ENCODE data around the gene KIDINS220. TPM values are rescaled to one million over a fixed set of nuclear protein-coding genes. Genes with fewer than 3 reads are reported as not detected.

Gene KIDINS220
- total and polyA plus RNA-seq, 2 of the 13 experiments (the other 11 are each of a cell fraction or from before 2014, with no cell fraction given): 25.2 to 32.3 TPM

DNA sequence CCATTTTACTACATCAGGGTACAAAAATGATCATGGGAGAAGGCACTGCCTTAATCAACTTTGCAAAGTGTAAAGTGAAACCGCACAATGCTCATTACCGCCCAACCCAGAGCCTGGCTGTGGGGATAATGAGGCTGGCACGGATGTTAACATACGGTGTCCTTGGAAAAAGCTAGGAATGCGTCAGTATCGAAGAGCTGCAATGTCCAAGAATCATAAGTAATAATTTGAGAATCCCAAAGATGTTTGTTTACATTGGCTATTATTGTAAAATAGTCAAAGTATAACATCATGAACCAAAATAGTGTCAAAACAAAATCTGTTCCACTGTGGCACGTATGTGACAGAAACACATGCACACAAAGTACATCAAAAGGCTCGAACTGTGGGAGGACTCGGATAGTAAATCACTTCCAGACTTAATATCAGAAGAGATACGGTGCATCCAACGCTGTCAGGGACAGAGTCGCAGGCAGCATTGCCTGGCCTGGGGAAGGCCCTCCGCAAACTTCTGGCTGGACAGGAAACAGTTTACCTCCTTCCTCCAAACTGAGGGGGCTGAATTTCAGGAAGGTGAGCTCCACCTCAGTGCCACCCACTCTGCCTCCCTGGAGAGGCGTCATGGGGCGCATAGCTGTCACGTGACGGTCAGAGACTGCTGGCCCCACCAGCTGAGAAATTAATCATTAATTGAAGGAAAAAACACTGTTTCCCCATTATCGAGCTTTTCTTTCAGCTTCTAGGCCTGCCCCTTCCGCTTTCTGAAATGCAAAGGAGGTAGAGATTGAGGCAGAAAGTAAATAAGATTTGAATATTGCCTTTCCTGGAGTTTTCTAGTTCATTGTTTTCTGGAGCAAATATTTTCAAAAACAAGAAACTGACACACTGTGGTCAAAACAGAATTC is 157.3 kb downstream of the KIDINS220 start (continued):
- TF ChIP-seq NRL (CRISPR knock-in tag; IDR thresholded peaks at IDR 0.05; ENCODE audit: borderline replicate concordance) (no peak), GATA4 (IDR thresholded peaks at IDR 0.05; ENCODE audit: borderline replicate concordance, low read depth) (peak; percentile 71; the same call in 1 of the 2 replicates), KLF16 (CRISPR knock-in tag; IDR thresholded peaks at IDR 0.05) (peak in 1 of 2 experiments; percentile 87; a peak in 2 of 4 replicates), AKAP8 (CRISPR knock-in tag; IDR thresholded peaks at IDR 0.05) (peak; percentile 49; the same call in 1 of the 2 replicates), CREM (IDR thresholded peaks at IDR 0.05) (peak; percentile 72), CREM (CRISPR knock-in tag; IDR thresholded peaks at IDR 0.05) (no peak), SKI (IDR thresholded peaks at IDR 0.05; ENCODE audit: partially characterized antibody) (peak; percentile 53), ZBTB1 (CRISPR knock-in tag; IDR thresholded peaks at IDR 0.05; ENCODE audit: borderline replicate concordance) (no peak), MEIS1 (CRISPR knock-in tag; IDR thresholded peaks at IDR 0.05; ENCODE audit: borderline replicate concordance) (peak; percentile 58; the same call in 1 of the 2 replicates), NFATC3 (CRISPR knock-in tag; IDR thresholded peaks at IDR 0.05) (peak; percentile 95), ZNF501 (CRISPR knock-in tag; IDR thresholded peaks at IDR 0.05) (peak; percentile 45; the same call in 1 of the 2 replicates), FOSL1 (CRISPR knock-in tag; IDR thresholded peaks at IDR 0.05; ENCODE audit: borderline replicate concordance) (no peak), ZNF138 (CRISPR knock-in tag; IDR thresholded peaks at IDR 0.05; ENCODE audit: low read depth) (no peak), ZNF431 (CRISPR knock-in tag; IDR thresholded peaks at IDR 0.05; ENCODE audit: borderline replicate concordance, low read depth) (peak; percentile 80; the same call in 1 of the 2 replicates), TOPORS (CRISPR knock-in tag; IDR thresholded peaks at IDR 0.05) (no peak; the same call in 1 of the 2 replicates), ZNF232 (CRISPR knock-in tag; IDR thresholded peaks at IDR 0.05; ENCODE audit: borderline replicate concordance) (0 out of 2 replicates have a peak, but pooled peaks have one; percentile 83), MIER2 (CRISPR knock-in tag; IDR thresholded peaks at IDR 0.05) (peak; percentile 71; the same call in 1 of the 2 replicates), ZNF883 (CRISPR knock-in tag; IDR thresholded peaks at IDR 0.05; ENCODE audit: not compliant biosample characterization) (peak; percentile 46), CCAR2 (optimal IDR thresholded peaks at IDR 0.05; ENCODE audit: low read depth, low read length) (no peak)
- TF ChIP-seq, protein P1, sequence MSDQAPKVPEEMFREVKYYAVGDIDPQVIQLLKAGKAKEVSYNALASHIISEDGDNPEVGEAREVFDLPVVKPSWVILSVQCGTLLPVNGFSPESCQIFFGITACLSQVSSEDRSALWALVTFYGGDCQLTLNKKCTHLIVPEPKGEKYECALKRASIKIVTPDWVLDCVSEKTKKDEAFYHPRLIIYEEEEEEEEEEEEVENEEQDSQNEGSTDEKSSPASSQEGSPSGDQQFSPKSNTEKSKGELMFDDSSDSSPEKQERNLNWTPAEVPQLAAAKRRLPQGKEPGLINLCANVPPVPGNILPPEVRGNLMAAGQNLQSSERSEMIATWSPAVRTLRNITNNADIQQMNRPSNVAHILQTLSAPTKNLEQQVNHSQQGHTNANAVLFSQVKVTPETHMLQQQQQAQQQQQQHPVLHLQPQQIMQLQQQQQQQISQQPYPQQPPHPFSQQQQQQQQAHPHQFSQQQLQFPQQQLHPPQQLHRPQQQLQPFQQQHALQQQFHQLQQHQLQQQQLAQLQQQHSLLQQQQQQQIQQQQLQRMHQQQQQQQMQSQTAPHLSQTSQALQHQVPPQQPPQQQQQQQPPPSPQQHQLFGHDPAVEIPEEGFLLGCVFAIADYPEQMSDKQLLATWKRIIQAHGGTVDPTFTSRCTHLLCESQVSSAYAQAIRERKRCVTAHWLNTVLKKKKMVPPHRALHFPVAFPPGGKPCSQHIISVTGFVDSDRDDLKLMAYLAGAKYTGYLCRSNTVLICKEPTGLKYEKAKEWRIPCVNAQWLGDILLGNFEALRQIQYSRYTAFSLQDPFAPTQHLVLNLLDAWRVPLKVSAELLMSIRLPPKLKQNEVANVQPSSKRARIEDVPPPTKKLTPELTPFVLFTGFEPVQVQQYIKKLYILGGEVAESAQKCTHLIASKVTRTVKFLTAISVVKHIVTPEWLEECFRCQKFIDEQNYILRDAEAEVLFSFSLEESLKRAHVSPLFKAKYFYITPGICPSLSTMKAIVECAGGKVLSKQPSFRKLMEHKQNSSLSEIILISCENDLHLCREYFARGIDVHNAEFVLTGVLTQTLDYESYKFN (CRISPR knock-in tag; conservative IDR thresholded peaks at IDR 0.05): peak; percentile 77
- TF ChIP-seq, protein P2, sequence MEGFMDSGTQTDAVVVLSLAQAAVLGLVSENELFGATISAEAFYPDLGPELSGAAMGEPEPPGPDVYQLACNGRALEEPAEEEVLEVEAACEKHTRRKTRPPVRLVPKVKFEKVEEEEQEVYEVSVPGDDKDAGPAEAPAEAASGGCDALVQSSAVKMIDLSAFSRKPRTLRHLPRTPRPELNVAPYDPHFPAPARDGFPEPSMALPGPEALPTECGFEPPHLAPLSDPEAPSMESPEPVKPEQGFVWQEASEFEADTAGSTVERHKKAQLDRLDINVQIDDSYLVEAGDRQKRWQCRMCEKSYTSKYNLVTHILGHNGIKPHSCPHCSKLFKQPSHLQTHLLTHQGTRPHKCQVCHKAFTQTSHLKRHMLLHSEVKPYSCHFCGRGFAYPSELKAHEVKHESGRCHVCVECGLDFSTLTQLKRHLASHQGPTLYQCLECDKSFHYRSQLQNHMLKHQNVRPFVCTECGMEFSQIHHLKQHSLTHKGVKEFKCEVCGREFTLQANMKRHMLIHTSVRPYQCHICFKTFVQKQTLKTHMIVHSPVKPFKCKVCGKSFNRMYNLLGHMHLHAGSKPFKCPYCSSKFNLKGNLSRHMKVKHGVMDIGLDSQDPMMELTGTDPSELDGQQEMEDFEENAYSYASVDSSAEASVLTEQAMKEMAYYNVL (CRISPR knock-in tag; IDR thresholded peaks at IDR 0.05; ENCODE audit: borderline replicate concordance): peak; percentile 41; the same call in 1 of the 2 replicates
- TF ChIP-seq, protein P3, sequence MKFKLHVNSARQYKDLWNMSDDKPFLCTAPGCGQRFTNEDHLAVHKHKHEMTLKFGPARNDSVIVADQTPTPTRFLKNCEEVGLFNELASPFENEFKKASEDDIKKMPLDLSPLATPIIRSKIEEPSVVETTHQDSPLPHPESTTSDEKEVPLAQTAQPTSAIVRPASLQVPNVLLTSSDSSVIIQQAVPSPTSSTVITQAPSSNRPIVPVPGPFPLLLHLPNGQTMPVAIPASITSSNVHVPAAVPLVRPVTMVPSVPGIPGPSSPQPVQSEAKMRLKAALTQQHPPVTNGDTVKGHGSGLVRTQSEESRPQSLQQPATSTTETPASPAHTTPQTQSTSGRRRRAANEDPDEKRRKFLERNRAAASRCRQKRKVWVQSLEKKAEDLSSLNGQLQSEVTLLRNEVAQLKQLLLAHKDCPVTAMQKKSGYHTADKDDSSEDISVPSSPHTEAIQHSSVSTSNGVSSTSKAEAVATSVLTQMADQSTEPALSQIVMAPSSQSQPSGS (CRISPR knock-in tag; IDR thresholded peaks at IDR 0.05): peak; percentile 79

Data from HepG2 (cell line).